ENCODE results near the gene RHEX.

DNA sequence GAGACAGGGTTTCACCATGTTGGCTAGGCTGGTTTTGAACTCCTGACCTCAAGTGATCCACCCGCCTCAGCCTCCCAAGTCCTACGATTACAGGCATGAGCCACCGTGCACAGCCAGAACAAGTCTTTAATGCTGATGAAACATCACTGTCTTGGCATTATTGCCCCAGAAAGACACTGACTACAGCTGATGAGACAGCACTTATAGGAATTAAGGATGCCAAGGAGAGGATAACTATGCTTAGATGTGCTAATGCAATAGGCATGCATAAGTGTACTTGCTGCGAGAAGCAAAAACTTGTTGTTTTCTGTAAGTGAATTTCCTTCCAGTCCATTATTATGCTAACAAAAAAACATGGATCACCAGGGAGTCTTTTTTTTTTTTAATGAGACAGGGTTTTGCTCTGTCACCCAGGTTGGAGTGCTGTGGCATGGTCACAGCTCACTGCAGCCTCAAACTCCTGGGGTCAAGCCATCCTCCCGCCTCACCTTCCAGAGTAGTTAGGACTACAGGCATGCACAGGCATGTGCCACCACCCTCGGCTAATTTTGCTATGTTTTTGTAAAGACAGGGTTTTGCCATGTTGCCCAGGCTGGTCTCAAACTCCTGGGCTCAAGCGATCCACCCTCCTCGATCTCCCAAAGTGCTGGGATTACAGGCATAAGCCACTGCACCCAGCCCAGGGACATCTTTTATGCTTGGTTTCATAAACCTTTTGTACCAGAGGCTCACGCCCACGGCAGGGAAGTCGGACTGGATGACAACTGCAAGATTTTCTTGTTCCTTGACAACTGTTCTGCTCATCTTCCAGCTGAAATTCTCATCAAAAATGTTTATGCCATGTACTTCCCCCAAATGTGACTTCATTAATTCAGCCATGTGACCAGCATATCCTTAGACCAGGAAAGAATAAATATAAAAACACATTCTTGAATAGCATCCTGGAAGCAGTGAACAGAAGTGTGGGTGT, 23.1 kb downstream of the RHEX start:
- TF ChIP-seq, protein P1, sequence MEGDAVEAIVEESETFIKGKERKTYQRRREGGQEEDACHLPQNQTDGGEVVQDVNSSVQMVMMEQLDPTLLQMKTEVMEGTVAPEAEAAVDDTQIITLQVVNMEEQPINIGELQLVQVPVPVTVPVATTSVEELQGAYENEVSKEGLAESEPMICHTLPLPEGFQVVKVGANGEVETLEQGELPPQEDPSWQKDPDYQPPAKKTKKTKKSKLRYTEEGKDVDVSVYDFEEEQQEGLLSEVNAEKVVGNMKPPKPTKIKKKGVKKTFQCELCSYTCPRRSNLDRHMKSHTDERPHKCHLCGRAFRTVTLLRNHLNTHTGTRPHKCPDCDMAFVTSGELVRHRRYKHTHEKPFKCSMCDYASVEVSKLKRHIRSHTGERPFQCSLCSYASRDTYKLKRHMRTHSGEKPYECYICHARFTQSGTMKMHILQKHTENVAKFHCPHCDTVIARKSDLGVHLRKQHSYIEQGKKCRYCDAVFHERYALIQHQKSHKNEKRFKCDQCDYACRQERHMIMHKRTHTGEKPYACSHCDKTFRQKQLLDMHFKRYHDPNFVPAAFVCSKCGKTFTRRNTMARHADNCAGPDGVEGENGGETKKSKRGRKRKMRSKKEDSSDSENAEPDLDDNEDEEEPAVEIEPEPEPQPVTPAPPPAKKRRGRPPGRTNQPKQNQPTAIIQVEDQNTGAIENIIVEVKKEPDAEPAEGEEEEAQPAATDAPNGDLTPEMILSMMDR (IDR thresholded peaks at IDR 0.05; ENCODE audit: low read length), result no peak
- TF ChIP-seq EZH2phosphoT487 (IDR thresholded peaks at IDR 0.05; ENCODE audit: low read length), result no peak
